Stimulated activated CD8-positive, alpha-beta memory T cell treated with anti-CD3 and anti-CD28 coated beads, Interleukin-7, amount 100 ng/mL, for 1 hour (primary cell): ENCODE results near the gene ADAM10.

Source experiments
- DNase-seq, 2 donors: peaks; one replicate each; pipeline ENCODE4 v3.0.0-alpha.2; 2020; ENCODE audit warnings: low read depth in 2 of 2

The ADAM10 gene

DNA sequence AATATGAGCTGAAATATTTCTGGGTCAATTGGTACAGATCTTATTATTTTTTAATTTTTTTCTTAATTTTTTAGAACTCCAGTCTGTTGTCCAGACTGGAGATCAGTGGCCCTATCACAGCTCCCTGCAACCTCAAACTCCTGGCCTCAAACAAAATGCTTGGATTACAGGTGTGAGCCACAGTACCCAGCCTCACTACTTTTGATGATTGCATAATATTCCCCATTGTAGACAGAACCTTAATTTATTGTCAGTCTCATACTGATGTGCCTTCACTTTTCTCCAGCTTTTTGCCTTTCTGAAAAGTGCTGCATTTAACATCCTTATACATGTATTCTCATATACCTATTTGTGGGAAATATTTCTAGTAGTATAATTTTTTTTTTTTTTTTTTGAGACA, 172.8 kb downstream of the ADAM10 start:
- no peak for DNase-seq

- no peak for DNase-seq
These were observed 174.3 kb downstream of the ADAM10 start for GRCh38 chr15:58575045-58575786.

DNA sequence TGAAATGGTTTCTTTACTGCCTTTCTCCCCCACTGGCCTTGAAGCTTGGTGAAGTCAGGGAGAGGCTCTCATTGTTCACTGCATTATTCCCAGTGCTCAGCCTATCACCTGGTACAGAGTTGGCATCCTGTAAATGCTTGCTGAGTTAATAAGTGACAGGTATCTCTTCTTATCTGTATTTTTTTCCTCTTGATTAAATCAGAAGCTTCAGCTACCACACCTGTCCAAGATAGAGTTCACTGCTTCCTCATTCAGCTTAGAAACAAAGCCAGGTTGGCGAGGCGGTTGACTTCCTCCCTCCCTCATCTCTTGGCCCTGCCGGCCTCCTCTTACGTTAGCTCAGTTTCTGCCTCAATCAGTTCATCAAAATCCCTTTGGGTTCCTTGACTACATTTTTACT, 174.9 kb downstream of the ADAM10 start:
- DNase-seq: no peak

- DNase-seq: no peak
These were observed 176.2 kb downstream of the ADAM10 start for GRCh38 chr15:58573270-58573669.

DNA sequence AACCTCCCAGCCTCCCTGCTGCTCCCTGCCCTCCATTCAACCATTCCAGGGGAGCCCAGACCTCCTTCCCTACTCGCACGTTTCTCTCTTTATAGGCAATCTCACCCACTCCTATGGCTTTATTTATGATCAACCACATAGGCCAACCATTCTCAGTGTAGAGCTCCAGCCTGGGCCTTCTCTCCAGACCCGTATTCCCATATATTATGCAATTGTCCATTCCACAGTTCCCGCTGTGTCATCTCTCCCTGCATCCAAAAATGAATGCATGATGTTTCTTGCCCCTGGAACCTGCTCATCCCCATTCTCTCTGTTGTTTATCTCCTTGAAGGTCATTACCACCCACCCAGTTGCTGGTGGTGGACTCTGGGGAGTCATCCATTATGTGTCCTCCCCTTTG, 177.0 kb downstream of the ADAM10 start:
- DNase-seq: no peak

GRCh38 chr15:58571491-58571890, 178.0 kb downstream of the ADAM10 start:
- no peak for DNase-seq

DNA sequence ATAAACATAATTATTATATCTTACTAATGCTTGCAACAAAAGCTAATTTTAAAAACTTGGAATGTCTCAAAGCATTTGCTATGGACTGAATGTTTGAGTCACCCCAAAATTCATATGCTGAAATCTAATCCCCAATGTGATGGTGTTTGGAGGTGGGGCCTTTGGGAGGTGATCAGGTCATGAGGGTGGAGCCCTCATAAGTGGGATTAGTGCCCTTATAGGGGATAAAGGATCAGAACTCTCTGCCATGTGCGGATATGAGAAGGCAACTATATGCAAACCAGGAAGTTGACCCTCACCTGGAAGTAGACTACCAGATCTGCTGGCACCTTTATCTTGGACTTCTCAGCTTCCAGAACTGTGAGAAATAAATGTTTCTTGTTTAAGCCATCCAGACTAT, 180.1 kb downstream of the ADAM10 start:
- DNase-seq: no peak

DNA sequence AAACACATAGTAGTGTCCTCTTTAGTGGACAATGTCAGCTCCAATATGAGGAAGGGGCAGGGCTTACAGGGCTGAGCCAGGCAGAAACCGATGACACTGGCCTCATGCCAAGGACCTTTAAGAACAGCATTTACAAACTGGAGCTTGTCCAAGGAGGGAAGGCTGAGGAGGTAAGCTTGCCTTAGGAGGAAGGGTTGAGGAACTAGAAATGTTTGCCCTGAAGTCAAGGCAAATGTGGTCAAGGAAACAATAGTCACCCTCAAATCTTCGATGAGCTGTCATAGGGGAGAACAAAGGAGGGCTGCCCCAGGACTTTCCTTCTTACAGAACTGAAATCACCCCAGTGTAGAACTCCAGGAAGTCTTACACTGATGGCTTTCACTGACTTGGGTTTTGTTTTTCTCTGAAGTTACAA, 181.3 kb downstream of the ADAM10 start:
- DNase-seq: no peak

DNA sequence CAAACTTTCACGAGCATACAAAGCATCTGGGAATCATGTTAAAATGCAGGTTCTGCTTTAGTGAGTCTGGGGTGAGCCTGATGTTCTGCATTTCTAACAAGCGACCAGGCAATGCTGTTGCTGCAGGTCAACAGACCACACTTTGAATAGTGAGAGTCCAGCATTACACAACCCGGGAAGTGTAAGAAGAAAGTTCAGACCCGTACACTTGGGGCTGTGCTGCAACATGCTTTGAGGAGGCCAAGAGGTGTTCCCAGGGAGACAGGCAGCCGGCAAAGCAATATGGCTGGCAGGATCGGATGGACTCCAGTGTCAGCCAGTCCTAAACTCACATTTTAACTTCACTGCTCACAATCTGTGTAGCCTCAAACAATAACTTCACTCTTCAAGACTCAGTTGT, 183.5 kb downstream of the ADAM10 start:
- no peak for DNase-seq

- no peak for DNase-seq
These were observed 183.9 kb downstream of the ADAM10 start for GRCh38 chr15:58565619-58566018.

- DNase-seq: no peak
These were observed 184.5 kb downstream of the ADAM10 start for GRCh38 chr15:58564981-58565380.

- no peak for DNase-seq
These were observed 187.4 kb downstream of the ADAM10 start for GRCh38 chr15:58562135-58562534.

- DNase-seq: no peak
These were observed 188.2 kb downstream of the ADAM10 start for GRCh38 chr15:58561321-58561720.

- no peak for DNase-seq
These were observed 189.5 kb downstream of the ADAM10 start for GRCh38 chr15:58559904-58560588.

GRCh38 chr15:58558777-58559176, 190.7 kb downstream of the ADAM10 start:
- no peak for DNase-seq

DNA sequence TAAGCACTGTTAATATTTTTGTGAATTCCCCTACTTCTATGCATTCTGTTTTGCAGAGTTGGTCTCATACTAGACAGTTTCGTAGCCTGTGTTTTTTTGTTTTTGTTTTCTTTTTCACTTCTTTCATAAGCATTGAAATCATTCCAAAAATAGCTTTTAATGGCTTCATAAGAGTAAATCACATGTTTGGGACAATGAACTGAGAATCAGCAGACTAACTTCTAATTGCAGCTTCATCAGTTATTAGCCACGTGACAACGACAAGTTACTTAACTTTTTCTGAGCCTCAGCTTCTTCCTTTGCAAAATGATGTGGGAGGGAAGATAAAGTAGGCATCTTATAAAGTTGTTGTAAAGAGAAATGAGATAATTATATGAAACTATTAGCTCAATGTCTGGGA, 193.0 kb downstream of the ADAM10 start:
- no peak for DNase-seq

GRCh38 chr15:58556028-58556361, 193.5 kb downstream of the ADAM10 start:
- DNase-seq: no peak

- DNase-seq: no peak
These were observed 194.1 kb downstream of the ADAM10 start for GRCh38 chr15:58555162-58556027.

DNA sequence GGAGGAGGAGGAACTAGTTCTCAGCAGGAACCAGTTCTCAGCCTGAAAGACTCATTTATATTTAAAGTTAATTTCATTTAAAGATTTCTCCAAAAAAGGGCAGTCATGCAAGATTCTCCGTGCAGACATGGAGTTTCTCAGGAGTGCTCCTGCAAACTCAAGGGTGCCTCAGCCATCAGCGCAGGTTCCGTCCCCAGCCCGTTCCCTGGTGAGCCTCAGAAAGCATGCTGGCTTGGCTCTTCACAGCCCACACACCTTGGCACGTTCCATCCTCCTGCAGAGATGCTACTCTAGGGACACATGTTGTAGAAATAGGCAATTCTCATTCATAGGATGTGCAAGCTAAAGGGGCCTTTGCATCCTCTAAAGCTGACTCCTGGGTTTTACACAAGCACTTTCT, 194.7 kb downstream of the ADAM10 start:
- no peak for DNase-seq

DNA sequence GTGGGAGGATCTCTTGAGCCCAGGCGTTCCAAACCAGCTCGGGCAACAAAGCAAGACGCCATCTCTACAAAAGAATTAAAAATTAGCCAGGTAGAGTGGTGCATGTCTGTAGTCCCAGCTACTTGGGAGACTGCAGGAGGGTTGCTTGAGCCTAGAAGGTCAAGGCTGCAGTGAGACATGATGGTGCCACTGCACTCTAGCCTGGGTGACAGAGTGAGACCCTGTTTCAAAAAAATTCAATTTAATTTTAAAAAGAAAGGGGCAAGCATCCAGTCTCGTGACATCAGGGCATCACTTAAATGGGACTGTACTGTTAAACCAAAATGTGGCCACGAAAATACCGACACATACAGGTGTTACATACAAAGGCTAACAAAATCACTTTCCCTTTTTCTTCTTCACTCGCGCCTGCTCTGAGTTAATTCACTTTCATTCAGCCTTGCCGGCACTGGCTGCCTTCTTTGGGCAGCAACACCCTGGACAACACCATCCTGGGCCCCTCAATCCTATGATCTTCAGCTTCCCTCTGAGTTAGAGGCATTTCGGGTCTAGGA, 196.1 kb downstream of the ADAM10 start:
- DNase-seq: no peak

- DNase-seq: no peak
These were observed 196.8 kb downstream of the ADAM10 start for GRCh38 chr15:58552505-58553364.
